HCT116 (cell line): ENCODE results near the gene ARNT2.

Source experiments
- ATF3 ChIP-seq: IDR thresholded peaks from 2 replicates; pipeline ENCODE4 v1.6.1; 2012
- CTCF ChIP-seq, 3 experiments: fragments of 200-600 bp in 1 of 3; sonication (generic) in 1 of 3; IDR thresholded peaks in 2 of 3; conservative IDR thresholded peaks in 1 of 3; 2 replicates each; pipeline ENCODE4 v1.5.1; 2012 to 2017; ENCODE audit warnings: low read depth in 2 of 3, low read length in 2 of 3, antibody characterized with exemption in 1 of 3, borderline replicate concordance in 1 of 3, control low read depth in 1 of 3, mild to moderate bottlenecking in 1 of 3, mixed read lengths in 1 of 3, mixed run types in 1 of 3, moderate library complexity in 1 of 3; ENCODE audit not compliant: insufficient read depth in 1 of 3
- EZH2phosphoT487 ChIP-seq: fragments of 200-600 bp; IDR thresholded peaks from 2 replicates; pipeline ENCODE4 v1.6.1; 2018; ENCODE audit warnings: antibody characterized with exemption, borderline replicate concordance
- POLR2AphosphoS5 ChIP-seq: IDR thresholded peaks from 2 replicates; pipeline ENCODE4 v1.6.1; 2011; ENCODE audit warnings: mild to moderate bottlenecking, low read depth, low read length, moderate library complexity

DNA sequence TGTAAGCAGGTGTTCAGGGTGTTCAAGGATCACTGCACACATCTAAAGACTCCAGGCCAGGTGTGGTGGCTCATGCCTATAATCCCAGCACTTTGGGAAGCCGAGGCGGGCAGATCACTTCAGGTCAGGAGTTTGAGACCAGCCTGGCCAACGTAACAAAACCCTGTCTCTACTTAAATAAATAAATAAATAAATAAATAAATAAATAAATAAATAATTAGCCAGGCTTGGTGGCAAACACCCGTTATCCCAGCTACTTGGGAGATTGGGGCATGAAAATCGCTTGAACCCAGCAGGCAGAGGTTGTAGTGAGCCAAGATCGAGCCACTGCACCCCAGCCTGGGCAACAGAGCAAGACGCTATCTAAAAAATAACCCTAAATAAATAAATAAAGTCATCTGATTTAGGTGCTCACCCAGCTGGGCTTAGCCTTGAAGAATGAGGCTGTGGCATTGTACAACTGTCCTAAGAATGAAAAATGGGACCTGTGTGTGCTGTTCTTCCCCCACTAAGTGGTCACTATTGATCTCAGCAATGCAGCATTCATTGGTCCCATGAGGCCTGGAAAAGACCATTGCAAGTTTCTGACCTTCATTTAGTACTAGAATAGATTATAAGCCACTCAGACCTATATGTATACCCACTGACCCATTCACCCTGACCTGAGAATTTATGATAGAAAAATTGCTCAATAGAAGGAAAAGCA lies 208.1 kb downstream of the ARNT2 start:
- TF ChIP-seq CTCF (IDR thresholded peaks at IDR 0.05 in 2 of 3, conservative IDR thresholded peaks at IDR 0.05 in 1 of 3; ENCODE audit: borderline replicate concordance in 1 of 3, insufficient read depth in 1 of 3, low read depth in 2 of 3, low read length in 2 of 3) (no peak), ATF3 (no peak), EZH2phosphoT487 (no peak), POLR2AphosphoS5 (no peak)
